HG02623 (cell line): ENCODE measurements around the gene ASL.
"Not testable (repeated sequence)": the region's sequence is repeated elsewhere in the genome, so short reads cannot be mapped to it uniquely, and the experiment has no call there.

Source experiments
- ATAC-seq: cut with Tn5 transposase; IDR thresholded peaks from one replicate; pipeline ENCODE4 v1.9.1; 2021; ENCODE audit warnings: moderate library complexity; ENCODE audit not compliant: unreplicated experiment

ASL gene

GRCh38 chr7:66075590-66076461, at the start of gene ASL:
ASL (plus strand) TSS chr7:66075819; CDS start chr7:66076082, 263 bp downstream.
- ATAC-seq = peak; percentile 99

GRCh38 chr7:66028342-66028741, 47.3 kb upstream of the ASL start:
- not testable (repeated sequence) for ATAC-seq

- ATAC-seq = no peak
These were observed 41.9 kb upstream of the ASL start for GRCh38 chr7:66033471-66034385.

- ATAC-seq = not testable (repeated sequence)
These were observed 41.1 kb upstream of the ASL start for GRCh38 chr7:66034436-66035010.

- no peak for ATAC-seq
These were observed 39.2 kb upstream of the ASL start for GRCh38 chr7:66036382-66036781.

GRCh38 chr7:66036788-66037187, 38.8 kb upstream of the ASL start:
- no peak for ATAC-seq

GRCh38 chr7:66039094-66039670, 36.4 kb upstream of the ASL start:
- no peak for ATAC-seq

- ATAC-seq = no peak
These were observed 31.7 kb upstream of the ASL start for GRCh38 chr7:66043681-66044497.

- ATAC-seq = not testable (repeated sequence)
These were observed 31.1 kb upstream of the ASL start for GRCh38 chr7:66044498-66044854.

- no peak for ATAC-seq
These were observed 28.2 kb upstream of the ASL start for GRCh38 chr7:66047426-66047825.

GRCh38 chr7:66049886-66050285, 25.7 kb upstream of the ASL start:
- ATAC-seq = not testable (repeated sequence)

- ATAC-seq = no peak
These were observed 25.2 kb upstream of the ASL start for GRCh38 chr7:66050337-66050957.

GRCh38 chr7:66050990-66051448, 24.6 kb upstream of the ASL start:
- no peak for ATAC-seq

GRCh38 chr7:66052447-66052846, 23.2 kb upstream of the ASL start:
- ATAC-seq = no peak

GRCh38 chr7:66054063-66054462, 21.6 kb upstream of the ASL start:
- no peak for ATAC-seq

GRCh38 chr7:66055321-66055956, 20.2 kb upstream of the ASL start:
- ATAC-seq = peak; percentile 61

GRCh38 chr7:66060796-66061195, 14.8 kb upstream of the ASL start:
- no peak for ATAC-seq

GRCh38 chr7:66069732-66070131, 5.9 kb upstream of the ASL start:
- ATAC-seq = no peak

GRCh38 chr7:66070222-66070621, 5.4 kb upstream of the ASL start:
- no peak for ATAC-seq
